ENCODE data around the gene MPZL1. TPM values are rescaled to one million over a fixed set of nuclear protein-coding genes. Genes with fewer than 3 reads are reported as not detected.
A peak's percentile ranks its signal among the peaks of the same experiment; 100 is the strongest.

MPZL1 gene
- total and polyA plus RNA-seq, 2 donors (not counting 1 experiment from before 2014, with no cell fraction given), result 81.4 to 158 TPM

GRCh38 chr1:167711797-167712196 lies 10.0 kb upstream of the MPZL1 start:
- Histone ChIP-seq H3K4me3 (replicated peaks in 1 of 4; ENCODE audit: control extremely low read depth in 1 of 4, insufficient read depth in 1 of 4, low read depth in 3 of 4, low read length in 4 of 4) (no peak overlapping the region), H3K79me2 (ENCODE audit: control insufficient read depth, insufficient read depth, low read length) (no peaks in the 10 kb centered on the region), H3K36me3 (ENCODE audit: control insufficient read depth, insufficient read depth, low read length) (no peaks in the 10 kb centered on the region), H3K27me3 (ENCODE audit: control insufficient read depth, insufficient read depth, low read length) (no peaks in the 10 kb centered on the region), H3K4me2 (ENCODE audit: extremely low read depth, insufficient read depth, low read length) (no peak overlapping the region), H2AFZ (ENCODE audit: low read length) (no peak overlapping the region), H3K27ac (ENCODE audit: insufficient read depth, low read length) (no peak overlapping the region), H3K9ac (ENCODE audit: insufficient read depth, low read length) (no peak overlapping the region), H4K20me1 (ENCODE audit: control insufficient read depth, extremely low read depth, insufficient read depth, low read length) (no peaks in the 10 kb centered on the region), H3K4me1 (ENCODE audit: control insufficient read depth, extremely low read depth, insufficient read depth, low read length) (no peaks in the 10 kb centered on the region), H3K9me3 (ENCODE audit: control insufficient read depth, insufficient read depth, low read depth, low read length) (no peaks in the 10 kb centered on the region)
- TF ChIP-seq EZH2 (IDR thresholded peaks at IDR 0.05; ENCODE audit: low read length, missing control alignments) (no peak), CTCF (conservative IDR thresholded peaks at IDR 0.05 in 1 of 2, IDR thresholded peaks at IDR 0.05 in 1 of 2; ENCODE audit: low read depth in 1 of 2, low read length in 2 of 2) (no peak)
- DNase-seq (ENCODE audit: low read depth in 2 of 2), result no peak

- Histone ChIP-seq H3K4me1 (ENCODE audit: control insufficient read depth, extremely low read depth, insufficient read depth, low read length) (no peaks in the 10 kb centered on the region), H3K9ac (ENCODE audit: insufficient read depth, low read length) (peak overlapping the region; percentile 96), H3K79me2 (ENCODE audit: control insufficient read depth, insufficient read depth, low read length) (no peaks in the 10 kb centered on the region), H3K9me3 (ENCODE audit: control insufficient read depth, insufficient read depth, low read depth, low read length) (no peaks in the 10 kb centered on the region), H3K36me3 (ENCODE audit: control insufficient read depth, insufficient read depth, low read length) (no peaks in the 10 kb centered on the region), H4K20me1 (ENCODE audit: control insufficient read depth, extremely low read depth, insufficient read depth, low read length) (no peaks in the 10 kb centered on the region), H2AFZ (ENCODE audit: low read length) (peak overlapping the region; percentile 92), H3K27ac (ENCODE audit: insufficient read depth, low read length) (peak overlapping the region; percentile 97), H3K27me3 (ENCODE audit: control insufficient read depth, insufficient read depth, low read length) (no peaks in the 10 kb centered on the region), H3K4me2 (ENCODE audit: extremely low read depth, insufficient read depth, low read length) (peak overlapping the region; percentile 89), H3K4me3 (replicated peaks in 1 of 4; ENCODE audit: control extremely low read depth in 1 of 4, insufficient read depth in 1 of 4, low read depth in 3 of 4, low read length in 4 of 4) (peak overlapping the region; percentile 80 to 96 (median 89))
- TF ChIP-seq CTCF (conservative IDR thresholded peaks at IDR 0.05 in 1 of 2, IDR thresholded peaks at IDR 0.05 in 1 of 2; ENCODE audit: low read depth in 1 of 2, low read length in 2 of 2) (no peak), EZH2 (IDR thresholded peaks at IDR 0.05; ENCODE audit: low read length, missing control alignments) (no peak)
- DNase-seq (ENCODE audit: low read depth in 2 of 2), result peak; percentile 37 to 43
These were observed 8.3 kb upstream of the MPZL1 start for GRCh38 chr1:167713330-167714081.

- Histone ChIP-seq H3K4me2 (ENCODE audit: extremely low read depth, insufficient read depth, low read length) (peak overlapping the region; percentile 89), H3K27ac (ENCODE audit: insufficient read depth, low read length) (peak overlapping the region; percentile 97)
- DNase-seq (ENCODE audit: low read depth in 2 of 2), result no peak
These were observed 7.7 kb upstream of the MPZL1 start for GRCh38 chr1:167714098-167714438.

More at GRCh38 chr1:167714098-167714438, 7.7 kb upstream of the MPZL1 start:
- peak overlapping the region; percentile 96 for H3K9ac ChIP-seq (ENCODE audit: insufficient read depth, low read length)
- H3K4me1 ChIP-seq (ENCODE audit: control insufficient read depth, extremely low read depth, insufficient read depth, low read length), result no peaks in the 10 kb centered on the region
- H3K36me3 ChIP-seq (ENCODE audit: control insufficient read depth, insufficient read depth, low read length), result no peaks in the 10 kb centered on the region
- H3K27me3 ChIP-seq (ENCODE audit: control insufficient read depth, insufficient read depth, low read length), result no peaks in the 10 kb centered on the region
- H3K4me3 ChIP-seq (replicated peaks in 1 of 4; ENCODE audit: control extremely low read depth in 1 of 4, insufficient read depth in 1 of 4, low read depth in 3 of 4, low read length in 4 of 4), result peak overlapping the region; percentile 80 to 96 (median 89)
- H3K79me2 ChIP-seq (ENCODE audit: control insufficient read depth, insufficient read depth, low read length), result no peaks in the 10 kb centered on the region
- H4K20me1 ChIP-seq (ENCODE audit: control insufficient read depth, extremely low read depth, insufficient read depth, low read length), result no peaks in the 10 kb centered on the region
- H3K9me3 ChIP-seq (ENCODE audit: control insufficient read depth, insufficient read depth, low read depth, low read length), result no peaks in the 10 kb centered on the region
- no peak for TF ChIP-seq CTCF (conservative IDR thresholded peaks at IDR 0.05 in 1 of 2, IDR thresholded peaks at IDR 0.05 in 1 of 2; ENCODE audit: low read depth in 1 of 2, low read length in 2 of 2)
- no peak for TF ChIP-seq EZH2 (IDR thresholded peaks at IDR 0.05; ENCODE audit: low read length, missing control alignments)
- peak overlapping the region; percentile 99 for H2AFZ ChIP-seq (ENCODE audit: low read length)
